Measurements from ENCODE around the gene C14orf132.

C14orf132 gene

DNA sequence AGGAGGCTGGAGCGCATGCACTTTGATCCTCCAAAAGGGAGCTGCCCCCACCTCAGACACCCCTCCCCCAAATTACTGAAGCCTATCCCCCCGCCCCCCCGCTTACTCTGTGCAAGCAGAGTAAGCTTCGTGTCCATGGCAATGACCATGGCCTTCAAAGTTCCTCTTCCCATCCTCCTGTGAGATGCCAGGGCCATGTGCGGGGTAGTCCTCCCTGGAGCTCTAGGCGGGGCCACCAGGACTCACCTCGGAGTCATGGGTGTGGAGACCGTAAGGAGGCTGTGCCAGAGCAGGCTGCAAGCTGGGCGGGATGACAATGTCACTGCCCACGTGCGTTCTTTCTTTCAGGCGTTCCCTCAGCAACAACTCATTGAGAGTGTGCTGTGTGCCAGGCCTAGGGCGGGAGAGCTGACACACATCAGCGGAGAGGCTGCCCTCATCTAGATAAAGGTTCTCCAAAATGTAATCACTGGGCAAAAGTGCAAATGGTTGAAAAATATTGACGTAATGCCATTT, 66.8 kb downstream of the C14orf132 start:
- no peak for TF ChIP-seq CTCF (IDR thresholded peaks at IDR 0.05; ENCODE audit: extremely low read depth, insufficient read depth, missing control alignments)
- DNase-seq (ENCODE audit: low spot score): peak; percentile 3
- in situ Hi-C loops (cut with MboI; ENCODE audit: low pct_unique_long_range_greater_than_20kb, low sequenced_read_pairs, unreplicated experiment): no loop called here

DNA sequence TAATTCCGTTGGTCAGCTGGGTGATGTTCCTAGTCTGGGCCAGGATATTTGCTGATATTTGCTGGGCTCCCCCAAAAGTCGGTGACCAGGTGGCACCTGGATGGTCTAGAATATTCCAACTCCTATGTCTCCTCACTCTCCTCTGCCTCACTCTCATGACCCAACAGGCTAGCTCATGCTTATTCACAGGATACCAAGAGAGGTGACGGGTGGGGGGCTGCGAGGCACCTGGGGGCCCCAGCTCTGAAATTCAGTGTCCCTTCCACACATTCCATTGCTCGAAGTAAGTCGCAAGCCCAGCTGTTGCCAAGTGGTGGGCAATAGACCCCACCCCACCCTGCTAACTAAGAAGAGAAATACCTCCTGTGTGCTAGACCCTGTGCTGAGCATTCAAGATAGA, 67.7 kb downstream of the C14orf132 start:
- TF ChIP-seq CTCF (IDR thresholded peaks at IDR 0.05; ENCODE audit: extremely low read depth, insufficient read depth, missing control alignments): no peak
- DNase-seq (ENCODE audit: low spot score): no peak
- in situ Hi-C loops (cut with MboI; ENCODE audit: low pct_unique_long_range_greater_than_20kb, low sequenced_read_pairs, unreplicated experiment): no loop called here

DNA sequence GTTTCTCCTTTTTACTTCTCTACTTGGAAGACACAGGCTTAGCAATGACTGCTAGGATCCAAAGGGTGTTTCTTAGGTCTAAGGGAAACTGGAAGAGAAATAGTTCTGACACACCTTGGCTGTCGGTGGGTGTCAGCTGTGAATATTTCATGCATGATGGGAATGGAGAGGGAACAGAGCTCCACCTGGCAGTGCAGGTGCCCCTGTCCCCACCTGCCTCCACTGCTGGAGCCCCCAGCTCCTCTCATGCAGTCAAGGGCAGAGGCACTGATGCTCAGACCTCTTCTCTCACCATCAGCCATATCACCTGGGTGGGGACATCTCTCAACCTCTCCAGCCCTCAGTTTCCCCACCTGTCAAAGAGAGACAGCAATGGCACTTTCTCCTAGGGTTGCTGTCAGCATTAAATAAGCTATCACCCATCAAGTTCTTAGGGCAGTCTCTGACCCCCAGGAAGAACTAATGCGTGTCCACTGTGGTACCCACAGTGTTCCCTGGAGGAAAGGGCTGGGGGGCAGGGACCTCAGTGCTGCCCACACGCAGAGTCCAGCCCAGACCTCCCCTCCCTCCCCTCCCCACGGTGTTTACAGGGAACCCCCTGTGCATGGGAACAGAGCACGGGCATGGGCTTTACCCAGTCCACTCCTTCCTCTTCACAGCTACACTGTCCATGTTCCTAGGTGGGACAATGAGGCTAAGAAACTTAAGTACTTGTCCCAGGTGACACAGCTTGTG, 69.1 kb downstream of the C14orf132 start:
- in situ Hi-C loops (cut with MboI; ENCODE audit: low pct_unique_long_range_greater_than_20kb, low sequenced_read_pairs, unreplicated experiment): no loop called here
- no peak for DNase-seq (ENCODE audit: low spot score)
- TF ChIP-seq CTCF (IDR thresholded peaks at IDR 0.05; ENCODE audit: extremely low read depth, insufficient read depth, missing control alignments): no peak

DNA sequence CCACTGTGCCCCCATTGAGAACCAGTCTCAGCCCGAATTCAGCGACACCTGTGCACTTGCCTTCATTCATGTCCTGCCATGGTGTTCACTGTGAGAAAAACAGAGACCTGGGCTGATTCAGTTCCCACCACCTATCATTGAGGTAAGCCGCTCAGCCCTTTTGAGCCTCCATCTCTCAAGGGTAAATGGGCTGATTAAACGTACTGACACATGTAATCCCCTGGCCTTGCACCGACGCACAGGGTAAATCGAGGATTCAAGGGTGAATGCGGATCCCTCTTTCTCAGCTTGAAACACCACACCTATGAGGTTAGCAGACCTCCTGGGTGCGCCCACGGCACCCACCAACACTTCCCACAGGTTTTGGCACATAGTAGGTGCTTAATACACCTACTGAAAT, 69.7 kb downstream of the C14orf132 start:
- in situ Hi-C loops (cut with MboI; ENCODE audit: low pct_unique_long_range_greater_than_20kb, low sequenced_read_pairs, unreplicated experiment): no loop called here
- DNase-seq (ENCODE audit: low spot score): no peak
- TF ChIP-seq CTCF (IDR thresholded peaks at IDR 0.05; ENCODE audit: extremely low read depth, insufficient read depth, missing control alignments): no peak

DNA sequence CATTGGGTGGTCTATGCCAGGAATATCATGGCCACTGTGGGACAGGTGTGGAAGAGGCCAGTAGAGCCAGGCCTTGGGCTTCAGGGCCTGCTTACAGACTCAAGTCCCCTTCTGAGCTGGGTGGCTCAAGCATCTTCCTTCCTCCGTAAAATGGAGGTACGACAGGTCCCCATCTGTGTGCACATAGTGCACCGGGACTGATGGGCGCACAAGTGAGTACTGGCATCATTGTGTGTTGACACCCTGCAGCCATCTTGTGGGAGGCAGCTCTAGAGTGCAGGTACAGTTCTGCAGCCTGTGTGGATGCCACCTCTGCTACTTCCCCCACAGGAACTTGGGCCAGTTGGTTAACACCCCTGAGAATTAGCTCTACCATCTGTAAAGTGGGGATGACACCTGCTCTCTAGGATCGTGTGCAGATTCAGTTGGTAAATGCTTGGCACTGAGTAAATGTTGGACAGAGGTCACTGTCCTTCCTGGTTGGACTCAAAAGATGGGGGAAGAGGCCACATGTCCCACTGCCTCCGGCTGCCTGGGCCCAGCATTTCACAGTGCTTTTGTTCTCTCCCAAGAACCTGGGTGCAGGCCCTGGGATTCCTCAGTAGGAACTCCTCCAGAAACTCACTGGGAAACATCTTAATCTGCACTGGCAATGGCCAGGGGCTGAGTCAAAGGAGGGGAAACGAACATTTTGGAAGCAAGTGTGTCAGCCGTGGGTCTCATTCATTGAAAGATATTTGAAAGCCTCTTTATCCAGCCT, 70.6 kb downstream of the C14orf132 start:
- no peak for TF ChIP-seq CTCF (IDR thresholded peaks at IDR 0.05; ENCODE audit: extremely low read depth, insufficient read depth, missing control alignments)
- DNase-seq (ENCODE audit: low spot score): no peak
- in situ Hi-C loops (cut with MboI; ENCODE audit: low pct_unique_long_range_greater_than_20kb, low sequenced_read_pairs, unreplicated experiment): no loop called here

DNA sequence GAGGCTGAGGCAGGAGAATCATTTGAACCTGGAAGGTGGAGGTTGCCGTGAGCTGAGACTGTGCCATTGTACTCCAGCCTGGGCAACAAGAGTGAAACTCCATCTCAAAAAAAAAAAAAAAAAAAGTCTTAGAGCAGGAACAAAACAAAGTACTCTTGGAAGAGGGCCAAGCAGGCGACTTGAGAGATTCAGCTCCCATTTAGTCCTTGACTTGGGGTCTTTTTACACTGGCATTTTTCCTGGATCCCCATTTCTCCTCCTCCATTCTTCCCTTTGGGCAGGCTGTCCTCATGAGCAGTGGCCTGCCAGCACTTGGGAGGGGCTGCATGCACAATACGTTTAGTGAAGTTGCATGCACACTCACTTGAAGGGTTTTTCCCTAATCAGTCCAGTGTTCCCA, 72.9 kb downstream of the C14orf132 start:
- no peak for TF ChIP-seq CTCF (IDR thresholded peaks at IDR 0.05; ENCODE audit: extremely low read depth, insufficient read depth, missing control alignments)
- in situ Hi-C loops (cut with MboI; ENCODE audit: low pct_unique_long_range_greater_than_20kb, low sequenced_read_pairs, unreplicated experiment): no loop called here
- DNase-seq (ENCODE audit: low spot score): no peak

All from GM13977 (cell line).